Lower leg skin (tissue), 3 donors: ENCODE measurements around the gene NUMB.

Experiments used
- POLR2A ChIP-seq, 2 donors: fragments of 450-650 bp; IDR thresholded peaks; one replicate each; pipeline ENCODE4 v1.6.1; 2016 to 2017; ENCODE audit warnings: antibody characterized with exemption in 2 of 2, mild to moderate bottlenecking in 1 of 2, moderate library complexity in 1 of 2
- TF ChIP-seq, protein P1 (sequence below), 3 donors: fragments of 450-650 bp; IDR thresholded peaks; one replicate each; pipeline ENCODE4 v1.5.1; 2016; ENCODE audit warnings: antibody characterized with exemption in 3 of 3, mild to moderate bottlenecking in 3 of 3, moderate library complexity in 2 of 3

GRCh38 chr14:73253721-73254120, 204.6 kb downstream of the NUMB start:
- TF ChIP-seq, protein P1, sequence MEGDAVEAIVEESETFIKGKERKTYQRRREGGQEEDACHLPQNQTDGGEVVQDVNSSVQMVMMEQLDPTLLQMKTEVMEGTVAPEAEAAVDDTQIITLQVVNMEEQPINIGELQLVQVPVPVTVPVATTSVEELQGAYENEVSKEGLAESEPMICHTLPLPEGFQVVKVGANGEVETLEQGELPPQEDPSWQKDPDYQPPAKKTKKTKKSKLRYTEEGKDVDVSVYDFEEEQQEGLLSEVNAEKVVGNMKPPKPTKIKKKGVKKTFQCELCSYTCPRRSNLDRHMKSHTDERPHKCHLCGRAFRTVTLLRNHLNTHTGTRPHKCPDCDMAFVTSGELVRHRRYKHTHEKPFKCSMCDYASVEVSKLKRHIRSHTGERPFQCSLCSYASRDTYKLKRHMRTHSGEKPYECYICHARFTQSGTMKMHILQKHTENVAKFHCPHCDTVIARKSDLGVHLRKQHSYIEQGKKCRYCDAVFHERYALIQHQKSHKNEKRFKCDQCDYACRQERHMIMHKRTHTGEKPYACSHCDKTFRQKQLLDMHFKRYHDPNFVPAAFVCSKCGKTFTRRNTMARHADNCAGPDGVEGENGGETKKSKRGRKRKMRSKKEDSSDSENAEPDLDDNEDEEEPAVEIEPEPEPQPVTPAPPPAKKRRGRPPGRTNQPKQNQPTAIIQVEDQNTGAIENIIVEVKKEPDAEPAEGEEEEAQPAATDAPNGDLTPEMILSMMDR (IDR thresholded peaks at IDR 0.05), result no peak
- no peak for TF ChIP-seq POLR2A (IDR thresholded peaks at IDR 0.05)
